ENCODE measurements around the gene INO80B.
"Not testable (repeated sequence)": the region's sequence is repeated elsewhere in the genome, so short reads cannot be mapped to it uniquely, and the experiment has no call there.

INO80B gene

GRCh38 chr2:74482801-74483674 is 28.2 kb downstream of the INO80B start, which contains the start of the genes CCDC142 and TTC31:
Gene CCDC142, minus strand, starts transcription at chr2:74482998. Its CDS starts 161 bp downstream, at chr2:74482837.
Gene TTC31, plus strand, starts transcription at chr2:74483081. Its CDS starts 15 bp downstream, at chr2:74483096.
- DNase-seq: peak; percentile 95

- DNase-seq: not testable (repeated sequence)
Observed at GRCh38 chr2:74483675-74484164, 28.8 kb downstream of the INO80B start.

- DNase-seq: no peak
Observed at GRCh38 chr2:74486141-74486540, 31.3 kb downstream of the INO80B start.

GRCh38 chr2:74488643-74489481 is 34.0 kb downstream of the INO80B start:
- DNase-seq: no peak

GRCh38 chr2:74489906-74490305 is 35.0 kb downstream of the INO80B start:
- no peak for DNase-seq

GRCh38 chr2:74491648-74492544 is 37.0 kb downstream of the INO80B start:
- DNase-seq: no peak

GRCh38 chr2:74493546-74493945 is 38.7 kb downstream of the INO80B start:
- no peak for DNase-seq

- DNase-seq: no peak
Observed at GRCh38 chr2:74495440-74495839, 40.6 kb downstream of the INO80B start.

- DNase-seq: no peak
Observed at GRCh38 chr2:74496997-74497776, 42.3 kb downstream of the INO80B start.

GRCh38 chr2:74497777-74498499 is 43.1 kb downstream of the INO80B start:
- peak; percentile 38 for DNase-seq

- peak; percentile 42 for DNase-seq
Observed at GRCh38 chr2:74498500-74499266, 43.8 kb downstream of the INO80B start.

GRCh38 chr2:74499267-74499939 is 44.5 kb downstream of the INO80B start, which contains the start of gene LBX2:
Gene LBX2, minus strand, starts transcription at chr2:74499603. Its CDS starts 66 bp downstream, at chr2:74499537.
- no peak for DNase-seq

GRCh38 chr2:74499940-74500577 is 45.2 kb downstream of the INO80B start:
- DNase-seq: no peak

- DNase-seq: no peak
Observed at GRCh38 chr2:74500578-74500946, 45.7 kb downstream of the INO80B start.

GRCh38 chr2:74501335-74502071 is 46.6 kb downstream of the INO80B start:
- no peak for DNase-seq

GRCh38 chr2:74502147-74502719 is 47.3 kb downstream of the INO80B start:
- DNase-seq: no peak

GRCh38 chr2:74502720-74503505 is 48.0 kb downstream of the INO80B start:
- DNase-seq: peak; percentile 60

Data from CD4-positive, alpha-beta T cell treated with Interleukin-17A for 4 hours (primary cell).